ENCODE results near the gene CYGB. TPM values are rescaled to one million over a fixed set of nuclear protein-coding genes. Genes with fewer than 3 reads are reported as not detected.
A peak's percentile ranks its signal among the peaks of the same experiment; 100 is the strongest.
"Not testable (repeated sequence)": the region's sequence is repeated elsewhere in the genome, so short reads cannot be mapped to it uniquely, and the experiment has no call there.

Gene CYGB
- total and polyA plus RNA-seq, 4 donors = 0.83 to 7.8 (median 1.4) TPM

- Histone ChIP-seq H3K36me3 (ENCODE audit: control insufficient read depth in 4 of 4, insufficient read depth in 3 of 4, low read depth in 1 of 4, low read length in 3 of 4) (no peaks in the 10 kb centered on the region), H3K27me3 (ENCODE audit: control insufficient read depth in 4 of 4, insufficient read depth in 4 of 4, low read length in 3 of 4) (no peaks in the 10 kb centered on the region), H3K27ac (ENCODE audit: low read depth in 1 of 2, low read length in 2 of 2) (no peak overlapping the region), H3K4me1 (ENCODE audit: control insufficient read depth in 4 of 4, insufficient read depth in 4 of 4, low read length in 3 of 4) (peaks cover 3 to 30% (median 14%) of the 10 kb centered on the region in 4 donors), H3K4me3 (ENCODE audit: low read depth in 1 of 3, low read length in 3 of 3) (no peak overlapping the region), H3K9me3 (ENCODE audit: control insufficient read depth in 4 of 4, low read length in 3 of 4) (no peaks in the 10 kb centered on the region), H3K9ac (ENCODE audit: low read depth in 1 of 2, low read length in 2 of 2) (no peak overlapping the region)
- 21% methylated on average over 35 of the region's 35 CpGs for whole genome bisulfite sequencing
- peak; percentile 98 for TF ChIP-seq CTCF (IDR thresholded peaks at IDR 0.05; ENCODE audit: low read depth, low read length, missing input control)
- TF ChIP-seq JUND (IDR thresholded peaks at IDR 0.05) = no peak
- peak; percentile 93 to 97 for TF ChIP-seq RAD21 (IDR thresholded peaks at IDR 0.05)
- peak; percentile 86 for DNase-seq (ENCODE audit: low spot score)
These were observed 14.1 kb downstream of the CYGB start for GRCh38 chr17:76523084-76524037.

GRCh38 chr17:76521683-76522082, 15.8 kb downstream of the CYGB start:
- DNase-seq (ENCODE audit: low spot score); H3K9me3 ChIP-seq (ENCODE audit: control insufficient read depth in 4 of 4, low read length in 3 of 4); H3K36me3 ChIP-seq (ENCODE audit: control insufficient read depth in 4 of 4, insufficient read depth in 3 of 4, low read depth in 1 of 4, low read length in 3 of 4); H3K27ac ChIP-seq (ENCODE audit: low read depth in 1 of 2, low read length in 2 of 2); H3K27me3 ChIP-seq (ENCODE audit: control insufficient read depth in 4 of 4, insufficient read depth in 4 of 4, low read length in 3 of 4); H3K4me3 ChIP-seq (ENCODE audit: low read depth in 1 of 3, low read length in 3 of 3); H3K9ac ChIP-seq (ENCODE audit: low read depth in 1 of 2, low read length in 2 of 2): not testable (repeated sequence)
- TF ChIP-seq SP1 (IDR thresholded peaks at IDR 0.05) (peak; percentile 22), HNF4A (conservative IDR thresholded peaks at IDR 0.05) (peak; percentile 38 to 73), RXRA (IDR thresholded peaks at IDR 0.05) (peak in 1 of 2 donors; percentile 45)
- H3K4me1 ChIP-seq (ENCODE audit: control insufficient read depth in 4 of 4, insufficient read depth in 4 of 4, low read length in 3 of 4) = peaks cover 3 to 24% (median 14%) of the 10 kb centered on the region in 4 donors
- 63% methylated on average over 10 of the region's 10 CpGs for WGBS

DNA sequence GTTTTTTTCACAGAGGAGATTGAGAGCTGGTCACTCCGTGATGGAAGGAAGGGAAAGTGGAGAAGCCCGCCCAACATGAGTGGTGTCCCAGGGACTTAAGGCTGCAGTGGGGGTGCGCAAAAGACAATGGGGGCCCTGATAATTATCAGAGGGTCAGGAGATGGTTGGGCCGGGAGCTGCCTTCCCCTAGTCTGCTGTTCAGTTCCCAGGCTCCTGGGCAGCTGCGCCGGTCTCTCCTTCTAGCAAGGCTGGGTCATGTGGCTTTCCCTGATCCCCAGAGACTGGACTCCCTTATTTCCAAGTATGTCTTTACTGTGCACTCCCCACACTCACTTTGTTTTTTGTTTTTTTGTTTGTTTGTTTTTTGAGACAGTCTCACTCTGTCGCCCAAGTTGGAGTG, 16.2 kb downstream of the CYGB start:
- Histone ChIP-seq H3K27me3 (ENCODE audit: control insufficient read depth in 4 of 4, insufficient read depth in 4 of 4, low read length in 3 of 4) (no peaks in the 10 kb centered on the region), H3K9ac (ENCODE audit: low read depth in 1 of 2, low read length in 2 of 2) (no peak overlapping the region), H3K36me3 (ENCODE audit: control insufficient read depth in 4 of 4, insufficient read depth in 3 of 4, low read depth in 1 of 4, low read length in 3 of 4) (no peaks in the 10 kb centered on the region), H3K4me1 (ENCODE audit: control insufficient read depth in 4 of 4, insufficient read depth in 4 of 4, low read length in 3 of 4) (peaks cover 3 to 24% (median 14%) of the 10 kb centered on the region in 4 donors), H3K27ac (ENCODE audit: low read depth in 1 of 2, low read length in 2 of 2) (no peak overlapping the region), H3K4me3 (ENCODE audit: low read depth in 1 of 3, low read length in 3 of 3) (no peak overlapping the region), H3K9me3 (ENCODE audit: control insufficient read depth in 4 of 4, low read length in 3 of 4) (no peaks in the 10 kb centered on the region)
- no peak for DNase-seq (ENCODE audit: low spot score)
- 95% methylated on average over 7 of the region's 7 CpGs for WGBS
- no peak for TF ChIP-seq FOXA2 (IDR thresholded peaks at IDR 0.05)
- no peak for TF ChIP-seq NR2F2 (IDR thresholded peaks at IDR 0.05)
- TF ChIP-seq JUND (IDR thresholded peaks at IDR 0.05) = no peak
- no peak for TF ChIP-seq RAD21 (IDR thresholded peaks at IDR 0.05)
